ENCODE measurements around the gene ZNF280D.

The ZNF280D gene

DNA sequence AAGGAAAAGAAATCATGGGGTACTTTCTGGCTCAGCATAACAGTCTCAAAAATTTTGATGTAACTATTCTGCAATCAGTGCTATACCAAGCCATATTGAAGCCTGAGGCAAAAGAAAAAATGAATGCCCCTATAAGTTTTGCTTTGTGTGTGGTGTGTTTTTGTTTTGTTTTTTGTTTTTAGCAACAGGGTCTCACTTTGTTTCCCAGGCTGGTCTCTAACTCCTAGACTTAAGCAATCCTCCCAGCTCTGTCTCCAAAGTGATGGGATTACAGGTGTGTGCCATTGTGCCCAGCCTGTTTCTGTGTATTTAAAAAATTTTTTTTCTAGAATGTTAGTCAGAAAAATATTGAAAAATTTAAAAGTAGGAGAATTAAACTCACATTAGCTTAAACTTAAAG, 93.2 kb downstream of the ZNF280D start:
- DNase-seq (ENCODE audit: low read depth in 1 of 2, low spot score in 1 of 2): no peak

DNA sequence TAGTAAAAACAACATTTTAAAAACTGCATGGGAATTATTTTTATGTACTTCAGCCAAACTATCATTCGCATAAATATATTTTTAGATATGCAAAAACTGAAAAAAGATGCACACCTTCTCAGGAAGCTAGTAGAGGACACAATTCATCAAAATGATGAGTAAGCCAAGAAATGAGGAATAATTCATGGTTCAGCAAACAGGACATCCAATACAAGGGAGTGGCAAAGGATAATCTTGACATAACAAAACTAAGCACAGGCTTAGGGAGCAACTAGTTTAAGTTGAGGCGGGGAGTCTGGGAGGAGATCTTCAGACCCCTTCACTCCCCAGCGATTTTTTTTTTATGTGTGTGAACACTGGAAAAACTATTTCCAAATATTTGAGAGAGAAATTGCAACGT, 93.7 kb downstream of the ZNF280D start:
- no peak for DNase-seq (ENCODE audit: low read depth in 1 of 2, low spot score in 1 of 2)

DNA sequence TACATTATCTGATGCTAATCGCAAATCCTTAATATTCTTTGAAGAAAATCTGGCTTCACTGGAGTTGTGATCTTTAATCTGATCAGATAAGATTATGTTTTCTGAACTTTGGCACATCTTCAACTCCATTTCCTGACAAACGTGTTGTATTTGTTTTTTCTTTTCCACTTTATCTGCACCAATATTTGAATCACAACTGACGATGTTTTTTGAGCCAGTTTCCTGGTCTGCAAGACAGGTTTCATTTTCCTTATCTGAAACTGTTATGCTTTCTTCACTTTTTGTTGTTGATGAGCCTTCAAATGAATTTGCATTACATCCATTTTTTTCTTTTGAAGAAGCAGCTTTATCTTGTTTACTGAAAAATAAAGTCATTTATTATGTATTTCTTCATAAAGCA, 101.5 kb downstream of the ZNF280D start:
- DNase-seq (ENCODE audit: low read depth in 1 of 2, low spot score in 1 of 2): no peak

DNA sequence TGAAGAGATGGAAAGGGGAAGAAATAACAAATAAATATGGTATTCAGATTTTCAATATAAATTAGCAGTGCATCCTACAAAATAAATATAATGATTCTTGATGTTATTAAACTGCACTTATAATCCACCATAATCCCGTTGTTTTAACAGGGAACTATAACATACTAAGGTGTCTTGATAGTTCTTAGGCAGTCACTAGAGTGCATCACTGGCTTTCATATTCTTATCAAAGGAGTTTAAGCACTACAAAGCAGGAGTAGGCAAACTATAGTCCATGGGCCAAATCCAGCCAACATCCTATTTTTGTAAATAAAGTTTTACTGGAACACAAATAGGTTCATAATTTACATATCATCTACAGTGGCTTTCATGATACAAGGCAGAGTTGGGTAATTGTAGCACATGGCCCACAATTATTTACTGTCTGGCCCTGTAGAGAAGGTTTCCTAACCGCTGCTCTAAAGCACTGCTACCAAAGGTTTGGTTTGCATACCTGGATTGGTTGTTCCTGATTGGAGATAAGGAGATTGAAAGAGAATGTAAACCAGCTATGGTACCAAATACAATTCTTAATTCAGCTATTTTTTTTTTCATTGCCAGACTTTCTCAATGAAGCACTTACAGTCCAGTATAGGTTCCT, 104.3 kb downstream of the ZNF280D start:
- no peak for DNase-seq (ENCODE audit: low read depth in 1 of 2, low spot score in 1 of 2)

DNA sequence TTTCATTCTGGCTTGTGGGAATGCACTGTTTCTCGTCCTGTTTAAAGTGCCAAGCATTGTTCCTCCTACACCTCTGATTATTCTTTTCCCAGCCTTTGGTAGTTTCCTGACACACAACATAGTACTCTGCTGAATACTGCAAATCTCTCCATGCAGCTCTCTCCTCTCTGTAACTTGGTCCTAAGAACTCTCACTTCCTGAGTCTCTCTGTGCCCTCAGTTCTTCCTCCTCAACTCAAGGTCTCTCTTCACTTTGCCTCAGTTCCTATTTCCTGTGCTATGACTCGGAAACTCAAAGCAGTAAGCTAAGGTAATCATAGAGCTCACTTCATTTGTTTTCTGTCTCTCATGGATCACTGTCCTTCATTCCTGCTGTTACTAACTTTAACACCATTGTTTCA, 113.4 kb downstream of the ZNF280D start:
- DNase-seq (ENCODE audit: low read depth in 1 of 2, low spot score in 1 of 2): no peak

DNA sequence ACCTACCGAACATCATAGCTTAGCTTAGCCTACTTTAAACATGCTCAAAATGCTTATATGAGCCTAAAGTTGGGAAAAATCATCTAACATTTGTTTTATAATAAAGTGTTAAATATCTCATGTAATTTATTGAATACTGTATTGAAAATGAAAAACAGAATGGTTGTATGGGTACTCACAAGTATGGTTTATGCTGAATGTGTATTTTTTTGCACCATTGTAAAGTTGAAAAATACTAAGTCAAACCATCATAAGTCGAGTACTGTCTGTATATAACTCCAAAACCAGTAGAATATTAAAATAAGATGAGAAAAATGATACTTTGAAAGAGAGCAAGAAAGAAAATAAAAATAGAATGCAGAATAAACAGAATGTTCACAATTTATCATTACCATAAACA, 115.7 kb downstream of the ZNF280D start:
- DNase-seq (ENCODE audit: low read depth in 1 of 2, low spot score in 1 of 2): no peak

DNA sequence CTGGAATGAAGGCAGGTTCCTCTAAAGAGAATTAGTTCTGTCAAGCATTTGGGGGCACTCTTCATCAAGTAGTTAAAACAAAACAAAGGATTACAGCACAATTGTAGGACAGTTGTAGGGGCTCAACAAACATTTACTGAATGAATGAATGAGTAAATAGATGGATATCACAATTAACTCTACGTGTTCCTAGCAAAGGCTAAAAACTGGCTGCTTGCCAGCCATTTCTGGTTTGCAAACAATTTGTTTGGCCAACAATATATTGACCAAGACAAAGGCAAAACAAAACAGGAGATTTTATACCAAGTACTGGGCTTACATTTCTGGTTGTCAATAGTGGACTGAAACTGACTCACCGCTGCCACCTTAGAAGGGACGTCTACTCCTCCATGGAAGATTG, 116.8 kb downstream of the ZNF280D start:
- DNase-seq (ENCODE audit: low read depth in 1 of 2, low spot score in 1 of 2): no peak

DNA sequence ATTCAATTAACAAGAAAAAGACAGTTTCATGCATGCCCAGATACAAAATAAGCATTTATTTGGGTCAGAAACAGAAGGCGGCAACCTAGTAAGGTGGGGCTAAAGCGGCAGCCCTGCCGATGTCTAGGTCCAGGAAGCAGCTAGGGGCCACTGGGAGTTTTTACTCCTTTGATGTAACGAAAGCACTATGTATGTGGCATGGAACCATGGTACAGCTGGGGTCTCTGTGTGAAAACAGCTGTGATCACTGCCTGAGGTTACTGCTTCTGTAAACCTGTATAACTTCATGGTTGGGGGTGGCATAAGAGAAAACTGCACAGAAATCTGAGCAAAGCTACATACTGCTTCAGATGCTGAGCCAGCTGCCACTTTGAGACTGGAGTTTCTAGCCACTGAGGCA, 119.5 kb downstream of the ZNF280D start:
- DNase-seq (ENCODE audit: low read depth in 1 of 2, low spot score in 1 of 2): no peak

DNA sequence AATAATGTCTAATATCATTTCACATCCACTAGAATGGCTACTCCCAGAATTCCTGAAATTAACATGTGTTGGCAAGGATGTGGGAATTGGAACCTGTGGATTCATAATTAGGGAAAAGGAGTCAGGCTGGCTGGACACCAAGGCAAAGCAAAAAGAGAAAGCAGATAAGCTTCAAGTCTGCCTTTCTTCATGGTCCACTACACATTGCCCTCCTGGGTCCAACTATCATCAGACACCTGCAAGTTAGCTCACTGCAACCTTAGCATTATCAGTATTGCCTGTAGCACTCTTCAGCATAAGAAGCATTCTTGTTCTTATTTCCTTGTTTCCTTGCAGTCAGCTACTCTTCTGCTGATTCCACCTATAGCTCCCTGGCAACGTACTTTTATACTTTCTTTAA, 124.3 kb downstream of the ZNF280D start:
- DNase-seq (ENCODE audit: low read depth in 1 of 2, low spot score in 1 of 2): no peak

DNA sequence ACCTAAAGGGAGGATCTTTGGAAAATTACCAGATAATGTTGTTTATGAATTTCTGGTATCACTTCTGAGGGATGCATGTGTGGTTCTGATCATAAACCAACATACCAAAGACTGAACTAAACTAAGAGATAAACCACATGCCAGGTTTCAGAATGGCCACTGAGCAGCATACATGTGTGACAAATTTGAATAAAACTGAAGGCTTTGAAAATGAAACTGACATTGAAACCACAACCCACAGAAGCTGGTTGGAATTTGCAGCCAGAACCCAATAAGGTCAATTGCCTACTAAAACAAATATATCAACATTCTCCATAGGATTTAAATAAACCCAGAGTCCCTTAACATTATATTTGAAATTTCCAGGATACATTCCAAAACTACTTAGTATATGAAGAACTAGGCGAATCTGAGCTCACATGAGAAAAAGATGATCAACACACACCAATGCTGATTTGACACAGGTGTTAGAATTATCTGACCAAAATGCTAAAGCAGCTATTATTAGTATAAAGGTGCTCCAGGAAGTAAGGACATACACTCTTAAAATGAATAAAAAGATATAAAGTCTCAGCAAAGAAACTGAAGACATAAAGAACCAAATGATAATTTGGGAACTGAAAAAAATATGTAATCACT, 125.0 kb downstream of the ZNF280D start:
- DNase-seq (ENCODE audit: low read depth in 1 of 2, low spot score in 1 of 2): no peak

DNA sequence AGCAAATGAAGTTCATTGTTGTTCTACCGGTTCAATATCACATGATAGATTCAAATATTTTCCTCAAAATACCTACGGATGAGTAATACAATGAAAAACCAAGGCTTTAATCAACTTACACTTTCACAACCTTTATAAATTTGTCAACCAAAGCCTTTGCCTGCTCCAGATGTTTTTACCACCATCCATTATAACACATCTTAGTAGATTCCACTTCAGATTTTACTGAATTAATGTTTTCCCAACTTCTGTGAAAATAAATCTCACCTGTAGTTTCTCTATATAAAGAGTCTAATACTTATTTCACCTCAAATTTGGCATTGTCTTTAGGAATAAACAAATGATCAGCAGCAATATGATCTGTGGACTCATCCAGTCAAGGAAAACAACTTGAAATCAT, 131.1 kb downstream of the ZNF280D start:
- no peak for DNase-seq (ENCODE audit: low read depth in 1 of 2, low spot score in 1 of 2)

DNA sequence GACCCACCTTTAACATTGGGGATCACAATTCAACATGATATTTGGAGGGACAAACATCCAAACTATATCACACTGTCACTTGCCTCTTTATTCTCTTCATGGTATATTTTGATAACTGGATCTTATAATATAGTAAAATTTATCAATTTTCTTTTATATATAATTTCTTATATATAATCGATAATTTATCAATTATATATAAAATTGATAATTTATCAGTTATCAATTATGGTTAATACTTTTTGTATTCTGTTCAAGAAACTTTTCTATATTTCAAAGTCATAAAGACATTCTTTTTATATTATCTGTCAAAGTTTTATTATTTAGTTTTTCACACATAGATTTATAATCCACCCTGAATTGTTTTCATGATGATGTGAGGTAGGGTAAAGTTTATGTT, 132.9 kb downstream of the ZNF280D start:
- DNase-seq (ENCODE audit: low read depth in 1 of 2, low spot score in 1 of 2): no peak

DNA sequence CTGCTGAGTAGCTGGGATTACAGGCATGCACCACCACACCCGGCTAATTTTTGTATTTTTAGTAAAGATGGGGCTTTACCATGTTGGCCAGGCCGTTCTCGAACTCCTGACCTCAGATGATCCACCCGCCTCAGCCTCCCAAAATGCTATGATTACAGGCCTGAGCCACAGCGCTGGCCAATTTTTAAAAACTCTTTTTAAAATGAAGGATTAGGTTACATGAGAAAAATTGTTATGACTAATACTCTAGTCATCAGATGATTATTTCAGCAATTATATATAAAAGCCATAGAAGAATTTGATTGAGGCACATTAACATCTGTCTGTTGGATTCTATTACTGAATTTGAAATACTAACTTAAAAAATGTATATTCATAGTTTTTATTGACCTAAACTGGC, 134.3 kb downstream of the ZNF280D start:
- no peak for DNase-seq (ENCODE audit: low read depth in 1 of 2, low spot score in 1 of 2)

DNA sequence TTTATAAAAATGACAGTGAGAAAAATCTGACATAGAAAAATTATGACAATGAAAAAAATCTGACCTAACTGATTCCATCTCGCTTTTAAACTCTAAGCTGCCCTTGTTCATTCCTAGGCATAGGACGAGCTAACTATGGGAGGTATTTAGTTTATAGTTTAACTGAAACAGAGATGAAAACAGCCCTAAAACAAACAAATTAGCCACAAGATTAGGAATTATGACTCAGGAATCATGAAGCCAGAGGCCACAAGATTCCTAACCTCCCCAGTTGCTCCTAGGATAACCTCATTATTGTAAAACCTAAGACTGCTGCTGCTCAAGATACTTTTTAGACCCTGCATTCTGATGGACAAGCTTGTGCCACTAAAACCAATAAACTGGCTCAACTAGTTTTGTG, 145.6 kb downstream of the ZNF280D start:
- DNase-seq (ENCODE audit: low read depth in 1 of 2, low spot score in 1 of 2): no peak

DNA sequence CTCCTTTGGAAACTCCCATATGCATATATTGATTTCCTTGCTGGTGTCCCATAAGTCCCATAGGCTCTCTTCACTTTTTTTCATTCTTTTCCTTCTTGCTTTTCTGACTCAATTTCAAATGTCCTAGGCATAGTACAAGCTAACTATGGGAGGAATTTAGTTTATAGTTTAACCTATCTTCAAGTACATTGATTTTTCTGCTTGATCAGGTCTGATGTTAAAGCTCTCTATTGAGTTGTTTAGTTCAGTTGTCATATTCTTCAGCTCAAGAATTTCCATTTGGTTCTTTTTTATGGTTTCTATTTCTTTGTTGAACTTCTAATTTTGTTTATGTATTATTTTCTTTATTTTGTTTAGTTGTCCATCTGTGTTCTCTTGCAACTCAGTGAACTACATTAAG, 147.1 kb downstream of the ZNF280D start:
- no peak for DNase-seq (ENCODE audit: low read depth in 1 of 2, low spot score in 1 of 2)

DNA sequence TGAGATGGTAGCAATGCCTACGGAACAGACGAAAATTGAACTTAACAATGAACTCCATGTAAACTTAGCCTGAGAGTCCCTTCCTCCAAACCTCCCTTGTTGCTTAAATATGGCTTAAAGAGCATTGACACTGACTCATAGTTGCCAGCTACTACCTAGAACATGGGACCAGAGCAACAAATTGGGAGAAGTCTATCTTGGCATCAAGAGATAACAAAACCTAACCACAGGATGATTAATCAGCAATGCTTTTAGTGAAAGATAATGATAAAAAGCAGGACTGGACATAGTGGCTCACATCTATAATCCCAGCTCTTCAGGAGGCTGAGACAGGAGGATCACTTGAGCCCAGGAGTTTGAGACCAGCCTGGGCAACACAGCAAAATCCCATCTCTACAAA, 150.5 kb downstream of the ZNF280D start:
- DNase-seq (ENCODE audit: low read depth in 1 of 2, low spot score in 1 of 2): no peak

Data from stimulated activated CD4-positive, alpha-beta T cell treated with anti-CD3 and anti-CD28 coated beads, Interleukin-15, amount 100 ng/mL, for 1 hour (primary cell).